HEK293 (cell line): ENCODE measurements around the gene TRPM6.

ENCODE experiments used
- CTCF ChIA-PET: fragments of 350-600 bp; formaldehyde crosslinking; extraction: SDS; loops from one replicate; lab custom pipeline; 2021; ENCODE audit warnings: antibody characterized with exemption; lab: Yijun Ruan, JAX
- POLR2A ChIA-PET: fragments of 300-600 bp; formaldehyde crosslinking; extraction: SDS; loops from one replicate; lab custom pipeline; 2020; ENCODE audit warnings: antibody characterized with exemption, inconsistent platforms; lab: Yijun Ruan, JAX
- H3K27ac ChIP-seq: fragments of 200-500 bp; sonication (Bioruptor generic); 2 replicates; pipeline ENCODE4 v1.5.1; 2014; ENCODE audit warnings: low read depth, low read length, control low read depth, inconsistent platforms; ENCODE audit errors: extremely low read depth
- H3K36me3 ChIP-seq, 2 experiments: fragments of 200-500 bp in 1 of 2; sonication (Bioruptor generic) in 1 of 2; 1 replicate in 1 of 2; 2 replicates in 1 of 2; pipeline ENCODE4 v1.5.1; 2014 to 2017; ENCODE audit warnings: inconsistent platforms in 2 of 2, low read length in 2 of 2; ENCODE audit not compliant: control insufficient read depth in 2 of 2, insufficient read depth in 1 of 2
- H3K4me1 ChIP-seq: fragments of 200-500 bp; sonication (Bioruptor generic); 2 replicates; pipeline ENCODE4 v1.5.1; 2014; ENCODE audit warnings: mild to moderate bottlenecking, low read length, inconsistent platforms; ENCODE audit not compliant: control insufficient read depth, insufficient read depth
- H3K4me3 ChIP-seq: 2 replicates; pipeline ENCODE4 v1.5.1; 2011; ENCODE audit warnings: low read depth, mild to moderate bottlenecking, control low read depth, low read length, moderate library complexity
- H3K9me3 ChIP-seq: fragments of 200-500 bp; sonication (Bioruptor generic); 2 replicates; pipeline ENCODE4 v1.5.1; 2014; ENCODE audit warnings: low read depth, low read length, inconsistent platforms; ENCODE audit not compliant: control insufficient read depth, insufficient read depth
- EGR2 ChIP-seq: fragments of 450-650 bp; formaldehyde crosslinking; IDR thresholded peaks from 2 replicates; pipeline ENCODE4 v1.5.1; 2016; ENCODE audit warnings: low read depth, missing biosample characterization, missing genetic modification characterization
- SP3 ChIP-seq: fragments of 450-650 bp; formaldehyde crosslinking; IDR thresholded peaks from 2 replicates; pipeline ENCODE4 v1.5.1; 2016; ENCODE audit warnings: missing biosample characterization, missing genetic modification characterization
- WT1 ChIP-seq: fragments of 450-650 bp; formaldehyde crosslinking; IDR thresholded peaks from 2 replicates; pipeline ENCODE4 v1.5.1; 2016; ENCODE audit warnings: missing biosample characterization, missing genetic modification characterization
- ZFHX2 ChIP-seq: fragments of 450-650 bp; formaldehyde crosslinking; conservative IDR thresholded peaks from 2 replicates; pipeline ENCODE4 v1.5.1; 2016; ENCODE audit warnings: missing biosample characterization, missing genetic modification characterization
- ZNF121 ChIP-seq: fragments of 450-650 bp; formaldehyde crosslinking; IDR thresholded peaks from 2 replicates; pipeline ENCODE4 v1.5.1; 2016; ENCODE audit warnings: missing biosample characterization, missing genetic modification characterization
- ZNF223 ChIP-seq: fragments of 450-650 bp; formaldehyde crosslinking; IDR thresholded peaks from 2 replicates; pipeline ENCODE4 v1.5.1; 2016; ENCODE audit warnings: missing biosample characterization, missing genetic modification characterization
- ZNF24 ChIP-seq: fragments of 450-650 bp; formaldehyde crosslinking; IDR thresholded peaks from 2 replicates; pipeline ENCODE4 v1.5.1; 2016; ENCODE audit warnings: missing biosample characterization, missing genetic modification characterization
- ZNF391 ChIP-seq: fragments of 450-650 bp; formaldehyde crosslinking; IDR thresholded peaks from 2 replicates; pipeline ENCODE4 v1.5.1; 2016; ENCODE audit warnings: low read depth, missing biosample characterization, missing genetic modification characterization, borderline replicate concordance
- ZNF530 ChIP-seq: fragments of 450-650 bp; formaldehyde crosslinking; IDR thresholded peaks from 2 replicates; pipeline ENCODE4 v1.5.1; 2016; ENCODE audit warnings: low read depth, missing biosample characterization, missing genetic modification characterization
- ZNF555 ChIP-seq: fragments of 450-650 bp; formaldehyde crosslinking; conservative IDR thresholded peaks from 2 replicates; pipeline ENCODE4 v1.5.1; 2017; ENCODE audit warnings: missing biosample characterization, mild to moderate bottlenecking, missing genetic modification characterization, inconsistent platforms
- ZNF585B ChIP-seq: fragments of 450-650 bp; formaldehyde crosslinking; IDR thresholded peaks from 2 replicates; pipeline ENCODE4 v1.5.1; 2016; ENCODE audit warnings: missing biosample characterization, missing genetic modification characterization
- ZNF747 ChIP-seq: fragments of 450-650 bp; formaldehyde crosslinking; IDR thresholded peaks from 2 replicates; pipeline ENCODE4 v1.5.1; 2016; ENCODE audit warnings: missing biosample characterization, missing genetic modification characterization
- ZNF843 ChIP-seq: fragments of 450-650 bp; formaldehyde crosslinking; IDR thresholded peaks from 2 replicates; pipeline ENCODE4 v1.5.1; 2016; ENCODE audit warnings: missing biosample characterization, missing genetic modification characterization
- TF ChIP-seq, protein P1 (sequence below): fragments of 450-650 bp; formaldehyde crosslinking; IDR thresholded peaks from 2 replicates; pipeline ENCODE4 v1.5.1; 2017; ENCODE audit warnings: missing biosample characterization, mild to moderate bottlenecking, missing genetic modification characterization, moderate library complexity
- TF ChIP-seq, protein P2 (sequence below): fragments of 450-650 bp; formaldehyde crosslinking; IDR thresholded peaks from 2 replicates; pipeline ENCODE4 v1.5.1; 2017; ENCODE audit warnings: missing biosample characterization, missing genetic modification characterization
- TF ChIP-seq, protein P3 (sequence below): fragments of 450-650 bp; formaldehyde crosslinking; IDR thresholded peaks from 2 replicates; pipeline ENCODE4 v1.5.1; 2016; ENCODE audit warnings: missing biosample characterization, missing genetic modification characterization
- TF ChIP-seq, protein P4 (sequence below): fragments of 450-650 bp; formaldehyde crosslinking; IDR thresholded peaks from 2 replicates; pipeline ENCODE4 v1.5.1; 2016; ENCODE audit warnings: missing biosample characterization, missing genetic modification characterization
- TF ChIP-seq, protein P5 (sequence below): fragments of 450-650 bp; formaldehyde crosslinking; IDR thresholded peaks from 2 replicates; pipeline ENCODE4 v1.5.1; 2016; ENCODE audit warnings: missing biosample characterization, missing genetic modification characterization
- TF ChIP-seq, protein P6 (sequence below): fragments of 450-650 bp; formaldehyde crosslinking; IDR thresholded peaks from 2 replicates; pipeline ENCODE4 v1.5.1; 2016; ENCODE audit warnings: missing biosample characterization, missing genetic modification characterization
- TF ChIP-seq, protein P7 (sequence below): fragments of 450-650 bp; formaldehyde crosslinking; IDR thresholded peaks from 2 replicates; pipeline ENCODE4; 2016; ENCODE audit warnings: missing biosample characterization, missing genetic modification characterization

TRPM6 gene

DNA sequence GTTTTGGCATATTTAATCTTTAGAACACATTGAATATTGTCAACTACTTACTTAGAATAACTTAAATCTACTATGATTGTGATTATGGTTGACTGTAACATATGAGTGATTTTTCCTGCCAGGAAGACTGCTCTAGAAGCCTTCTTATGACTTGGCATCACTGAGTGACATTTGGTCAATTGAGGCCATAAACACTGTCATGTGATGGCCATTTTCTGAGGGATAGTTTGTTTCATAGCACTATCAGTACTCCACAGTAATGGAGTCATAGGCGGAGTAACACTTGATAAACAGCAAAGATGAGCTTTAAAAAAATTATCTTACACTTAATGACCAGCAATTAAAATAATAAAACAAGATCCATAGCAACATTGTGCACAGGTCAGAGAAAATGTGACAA is 34.0 kb upstream of the TRPM6 start (continued):
- TF ChIP-seq, protein P1, sequence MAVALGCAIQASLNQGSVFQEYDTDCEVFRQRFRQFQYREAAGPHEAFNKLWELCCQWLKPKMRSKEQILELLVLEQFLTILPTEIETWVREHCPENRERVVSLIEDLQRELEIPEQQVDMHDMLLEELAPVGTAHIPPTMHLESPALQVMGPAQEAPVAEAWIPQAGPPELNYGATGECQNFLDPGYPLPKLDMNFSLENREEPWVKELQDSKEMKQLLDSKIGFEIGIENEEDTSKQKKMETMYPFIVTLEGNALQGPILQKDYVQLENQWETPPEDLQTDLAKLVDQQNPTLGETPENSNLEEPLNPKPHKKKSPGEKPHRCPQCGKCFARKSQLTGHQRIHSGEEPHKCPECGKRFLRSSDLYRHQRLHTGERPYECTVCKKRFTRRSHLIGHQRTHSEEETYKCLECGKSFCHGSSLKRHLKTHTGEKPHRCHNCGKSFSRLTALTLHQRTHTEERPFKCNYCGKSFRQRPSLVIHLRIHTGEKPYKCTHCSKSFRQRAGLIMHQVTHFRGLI (tag by site-specific recombination): no peak
- TF ChIP-seq ZNF24 (tag by site-specific recombination) (no peak), ZNF843 (no peak)

DNA sequence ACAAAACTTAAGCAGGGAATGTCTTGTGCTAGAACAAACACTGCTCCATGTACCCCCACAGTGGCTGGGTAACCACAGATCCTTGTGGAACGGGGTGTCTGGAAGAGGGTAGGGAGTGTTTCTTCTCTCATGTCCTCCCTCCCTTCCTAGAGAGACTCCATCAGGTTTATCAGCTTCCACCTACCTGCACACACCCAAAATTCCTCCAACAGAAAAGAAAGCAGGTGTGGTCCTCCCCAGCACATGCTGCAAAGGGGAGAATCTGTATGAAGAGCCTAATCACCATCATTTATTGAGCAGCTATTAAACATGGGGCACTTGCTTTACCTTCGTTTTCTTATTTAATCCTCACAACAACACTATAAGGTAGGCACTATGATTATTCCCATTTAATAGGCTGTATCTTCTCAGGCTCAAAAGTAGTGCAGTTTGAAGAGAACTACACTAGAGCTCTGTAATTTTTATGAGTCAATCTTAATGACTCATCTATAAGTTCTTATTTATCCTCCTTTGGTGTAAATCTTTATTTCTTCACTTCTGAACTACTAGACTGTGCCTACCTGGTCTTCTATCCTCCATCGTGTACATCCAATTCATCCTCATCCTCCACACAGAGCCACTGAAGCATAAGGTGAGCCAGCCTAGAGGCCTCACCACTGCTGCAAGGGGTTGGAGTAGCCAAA is 33.4 kb upstream of the TRPM6 start:
- CTCF ChIA-PET: interaction anchor here (0.6 to 0.9 kb wide), 3 partner anchors 11 to 144 kb away, joined by 3 to 7 read pairs (median 3); no protein-coding TSS in a partner anchor
- no peaks in the 10 kb centered on the region for H3K36me3 ChIP-seq
- H3K4me3 ChIP-seq: no peak overlapping the region
- POLR2A ChIA-PET: interaction anchor here (0.7 kb wide), 1 partner anchor 31 kb away, joined by 3 read pairs; no protein-coding TSS in a partner anchor
- TF ChIP-seq ZNF747 (tag by site-specific recombination): no peak
- TF ChIP-seq, protein P2, sequence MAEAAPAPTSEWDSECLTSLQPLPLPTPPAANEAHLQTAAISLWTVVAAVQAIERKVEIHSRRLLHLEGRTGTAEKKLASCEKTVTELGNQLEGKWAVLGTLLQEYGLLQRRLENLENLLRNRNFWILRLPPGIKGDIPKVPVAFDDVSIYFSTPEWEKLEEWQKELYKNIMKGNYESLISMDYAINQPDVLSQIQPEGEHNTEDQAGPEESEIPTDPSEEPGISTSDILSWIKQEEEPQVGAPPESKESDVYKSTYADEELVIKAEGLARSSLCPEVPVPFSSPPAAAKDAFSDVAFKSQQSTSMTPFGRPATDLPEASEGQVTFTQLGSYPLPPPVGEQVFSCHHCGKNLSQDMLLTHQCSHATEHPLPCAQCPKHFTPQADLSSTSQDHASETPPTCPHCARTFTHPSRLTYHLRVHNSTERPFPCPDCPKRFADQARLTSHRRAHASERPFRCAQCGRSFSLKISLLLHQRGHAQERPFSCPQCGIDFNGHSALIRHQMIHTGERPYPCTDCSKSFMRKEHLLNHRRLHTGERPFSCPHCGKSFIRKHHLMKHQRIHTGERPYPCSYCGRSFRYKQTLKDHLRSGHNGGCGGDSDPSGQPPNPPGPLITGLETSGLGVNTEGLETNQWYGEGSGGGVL (tag by site-specific recombination): no peak
- TF ChIP-seq, protein P3, sequence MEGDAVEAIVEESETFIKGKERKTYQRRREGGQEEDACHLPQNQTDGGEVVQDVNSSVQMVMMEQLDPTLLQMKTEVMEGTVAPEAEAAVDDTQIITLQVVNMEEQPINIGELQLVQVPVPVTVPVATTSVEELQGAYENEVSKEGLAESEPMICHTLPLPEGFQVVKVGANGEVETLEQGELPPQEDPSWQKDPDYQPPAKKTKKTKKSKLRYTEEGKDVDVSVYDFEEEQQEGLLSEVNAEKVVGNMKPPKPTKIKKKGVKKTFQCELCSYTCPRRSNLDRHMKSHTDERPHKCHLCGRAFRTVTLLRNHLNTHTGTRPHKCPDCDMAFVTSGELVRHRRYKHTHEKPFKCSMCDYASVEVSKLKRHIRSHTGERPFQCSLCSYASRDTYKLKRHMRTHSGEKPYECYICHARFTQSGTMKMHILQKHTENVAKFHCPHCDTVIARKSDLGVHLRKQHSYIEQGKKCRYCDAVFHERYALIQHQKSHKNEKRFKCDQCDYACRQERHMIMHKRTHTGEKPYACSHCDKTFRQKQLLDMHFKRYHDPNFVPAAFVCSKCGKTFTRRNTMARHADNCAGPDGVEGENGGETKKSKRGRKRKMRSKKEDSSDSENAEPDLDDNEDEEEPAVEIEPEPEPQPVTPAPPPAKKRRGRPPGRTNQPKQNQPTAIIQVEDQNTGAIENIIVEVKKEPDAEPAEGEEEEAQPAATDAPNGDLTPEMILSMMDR (tag by site-specific recombination): no peak
- H3K27ac ChIP-seq: no peak overlapping the region
- no peaks in the 10 kb centered on the region for H3K4me1 ChIP-seq
- H3K9me3 ChIP-seq: no peaks in the 10 kb centered on the region

DNA sequence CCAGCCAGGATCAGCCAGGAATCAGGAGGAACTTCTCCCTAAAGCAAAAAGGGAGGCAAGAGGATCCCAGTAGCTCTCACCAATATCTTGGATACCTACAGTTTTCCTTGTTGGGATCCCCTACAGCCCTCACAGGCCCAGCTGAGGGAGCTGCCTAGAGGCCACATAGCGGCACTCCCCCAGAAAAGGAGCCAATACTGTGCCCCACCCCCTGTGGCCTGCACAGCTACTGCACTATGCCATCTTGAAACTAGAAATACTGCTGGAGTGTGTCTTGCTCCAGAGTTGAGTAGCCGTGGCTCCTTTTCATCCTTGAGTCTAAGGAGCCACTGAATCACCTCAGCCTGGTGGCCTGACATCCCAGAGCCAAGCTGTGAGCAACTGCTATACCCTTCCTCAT is 22.3 kb upstream of the TRPM6 start:
- POLR2A ChIA-PET: no interaction called here
- no peaks in the 10 kb centered on the region for H3K36me3 ChIP-seq
- H3K4me3 ChIP-seq: no peak overlapping the region
- no peaks in the 10 kb centered on the region for H3K4me1 ChIP-seq
- H3K9me3 ChIP-seq: no peaks in the 10 kb centered on the region
- CTCF ChIA-PET: interaction anchor here (1.4 kb wide), 1 partner anchor 136 kb away, joined by 5 read pairs; no protein-coding TSS in a partner anchor
- H3K27ac ChIP-seq: no peak overlapping the region
- TF ChIP-seq, protein P4, sequence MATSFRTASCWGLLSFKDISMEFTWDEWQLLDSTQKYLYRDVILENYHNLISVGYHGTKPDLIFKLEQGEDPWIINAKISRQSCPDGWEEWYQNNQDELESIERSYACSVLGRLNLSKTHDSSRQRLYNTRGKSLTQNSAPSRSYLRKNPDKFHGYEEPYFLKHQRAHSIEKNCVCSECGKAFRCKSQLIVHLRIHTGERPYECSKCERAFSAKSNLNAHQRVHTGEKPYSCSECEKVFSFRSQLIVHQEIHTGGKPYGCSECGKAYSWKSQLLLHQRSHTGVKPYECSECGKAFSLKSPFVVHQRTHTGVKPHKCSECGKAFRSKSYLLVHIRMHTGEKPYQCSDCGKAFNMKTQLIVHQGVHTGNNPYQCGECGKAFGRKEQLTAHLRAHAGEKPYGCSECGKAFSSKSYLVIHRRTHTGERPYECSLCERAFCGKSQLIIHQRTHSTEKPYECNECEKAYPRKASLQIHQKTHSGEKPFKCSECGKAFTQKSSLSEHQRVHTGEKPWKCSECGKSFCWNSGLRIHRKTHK (tag by site-specific recombination): no peak
- no peak for TF ChIP-seq ZNF121 (tag by site-specific recombination)
- TF ChIP-seq ZNF555 (tag by site-specific recombination): no peak
- TF ChIP-seq ZNF585B (tag by site-specific recombination): no peak
- TF ChIP-seq ZNF530 (tag by site-specific recombination): no peak
- no peak for TF ChIP-seq SP3 (tag by site-specific recombination)
- TF ChIP-seq, protein P5, sequence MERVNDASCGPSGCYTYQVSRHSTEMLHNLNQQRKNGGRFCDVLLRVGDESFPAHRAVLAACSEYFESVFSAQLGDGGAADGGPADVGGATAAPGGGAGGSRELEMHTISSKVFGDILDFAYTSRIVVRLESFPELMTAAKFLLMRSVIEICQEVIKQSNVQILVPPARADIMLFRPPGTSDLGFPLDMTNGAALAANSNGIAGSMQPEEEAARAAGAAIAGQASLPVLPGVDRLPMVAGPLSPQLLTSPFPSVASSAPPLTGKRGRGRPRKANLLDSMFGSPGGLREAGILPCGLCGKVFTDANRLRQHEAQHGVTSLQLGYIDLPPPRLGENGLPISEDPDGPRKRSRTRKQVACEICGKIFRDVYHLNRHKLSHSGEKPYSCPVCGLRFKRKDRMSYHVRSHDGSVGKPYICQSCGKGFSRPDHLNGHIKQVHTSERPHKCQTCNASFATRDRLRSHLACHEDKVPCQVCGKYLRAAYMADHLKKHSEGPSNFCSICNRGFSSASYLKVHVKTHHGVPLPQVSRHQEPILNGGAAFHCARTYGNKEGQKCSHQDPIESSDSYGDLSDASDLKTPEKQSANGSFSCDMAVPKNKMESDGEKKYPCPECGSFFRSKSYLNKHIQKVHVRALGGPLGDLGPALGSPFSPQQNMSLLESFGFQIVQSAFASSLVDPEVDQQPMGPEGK: no peak
- TF ChIP-seq ZNF223 (tag by site-specific recombination): no peak
- TF ChIP-seq ZNF391: no peak
- no peak for TF ChIP-seq WT1
- no peak for TF ChIP-seq ZFHX2 (tag by site-specific recombination)
- no peak for TF ChIP-seq EGR2
- TF ChIP-seq, protein P6, sequence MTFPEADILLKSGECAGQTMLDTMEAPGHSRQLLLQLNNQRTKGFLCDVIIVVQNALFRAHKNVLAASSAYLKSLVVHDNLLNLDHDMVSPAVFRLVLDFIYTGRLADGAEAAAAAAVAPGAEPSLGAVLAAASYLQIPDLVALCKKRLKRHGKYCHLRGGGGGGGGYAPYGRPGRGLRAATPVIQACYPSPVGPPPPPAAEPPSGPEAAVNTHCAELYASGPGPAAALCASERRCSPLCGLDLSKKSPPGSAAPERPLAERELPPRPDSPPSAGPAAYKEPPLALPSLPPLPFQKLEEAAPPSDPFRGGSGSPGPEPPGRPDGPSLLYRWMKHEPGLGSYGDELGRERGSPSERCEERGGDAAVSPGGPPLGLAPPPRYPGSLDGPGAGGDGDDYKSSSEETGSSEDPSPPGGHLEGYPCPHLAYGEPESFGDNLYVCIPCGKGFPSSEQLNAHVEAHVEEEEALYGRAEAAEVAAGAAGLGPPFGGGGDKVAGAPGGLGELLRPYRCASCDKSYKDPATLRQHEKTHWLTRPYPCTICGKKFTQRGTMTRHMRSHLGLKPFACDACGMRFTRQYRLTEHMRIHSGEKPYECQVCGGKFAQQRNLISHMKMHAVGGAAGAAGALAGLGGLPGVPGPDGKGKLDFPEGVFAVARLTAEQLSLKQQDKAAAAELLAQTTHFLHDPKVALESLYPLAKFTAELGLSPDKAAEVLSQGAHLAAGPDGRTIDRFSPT: no peak
- TF ChIP-seq, protein P7, sequence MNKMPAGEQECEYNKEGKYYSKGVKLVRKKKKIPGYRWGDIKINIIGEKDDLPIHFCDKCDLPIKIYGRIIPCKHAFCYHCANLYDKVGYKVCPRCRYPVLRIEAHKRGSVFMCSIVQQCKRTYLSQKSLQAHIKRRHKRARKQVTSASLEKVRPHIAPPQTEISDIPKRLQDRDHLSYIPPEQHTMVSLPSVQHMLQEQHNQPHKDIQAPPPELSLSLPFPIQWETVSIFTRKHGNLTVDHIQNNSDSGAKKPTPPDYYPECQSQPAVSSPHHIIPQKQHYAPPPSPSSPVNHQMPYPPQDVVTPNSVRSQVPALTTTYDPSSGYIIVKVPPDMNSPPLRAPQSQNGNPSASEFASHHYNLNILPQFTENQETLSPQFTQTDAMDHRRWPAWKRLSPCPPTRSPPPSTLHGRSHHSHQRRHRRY: no peak
